Measurements from ENCODE around the gene PITPNM3.

The PITPNM3 gene

DNA sequence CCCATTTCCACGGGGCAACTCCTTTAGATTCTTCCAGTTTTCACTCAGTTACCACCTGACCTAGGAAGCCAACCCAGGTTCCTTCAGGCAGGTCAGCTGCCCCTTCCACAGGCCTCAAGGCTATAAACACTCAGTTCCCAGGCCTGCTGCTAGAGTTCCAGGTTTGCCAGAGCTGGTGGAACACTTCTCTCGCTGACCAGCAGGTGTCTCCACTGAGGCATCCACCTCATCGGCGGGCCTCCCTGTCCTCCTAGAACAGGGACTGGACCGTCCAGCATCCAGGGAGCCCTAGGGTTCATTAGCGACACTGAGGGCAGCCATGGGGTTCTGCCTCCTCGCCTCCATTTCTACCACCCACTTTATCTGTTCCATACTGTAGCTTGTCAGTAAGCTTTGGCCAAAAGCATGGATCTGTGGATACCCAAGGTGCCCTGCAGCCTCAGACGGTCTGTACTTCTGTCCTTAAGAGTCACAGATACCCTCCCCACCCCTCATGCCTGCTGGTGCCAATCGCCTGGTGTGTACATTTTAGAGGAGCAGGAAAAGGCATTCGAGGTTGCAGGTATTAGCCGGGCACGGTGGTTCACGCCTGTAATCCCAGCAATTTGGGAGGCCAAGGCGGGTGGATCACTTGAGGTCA lies 83.1 kb downstream of the PITPNM3 start:
- DNase-seq (peak; percentile 46), ATAC-seq (replicated peaks) (peak; percentile 71 to 72)
- Mint-ChIP-seq H3K4me1 (peaks cover 5 to 7% of the 10 kb centered on the region in 2 donors), H3K27ac (peak overlapping the region; percentile 47), H3K27me3 (peaks cover 13% of the 10 kb centered on the region in 2 donors), H3K4me3 (no peak overlapping the region), H3K36me3 (peaks cover 0 to 1% of the 10 kb centered on the region in 2 donors), H3K9me3 (no peaks in the 10 kb centered on the region)

- no peak for ATAC-seq (replicated peaks)
- Mint-ChIP-seq H3K27me3 (peaks cover 13% of the 10 kb centered on the region in 2 donors), H3K9me3 (no peaks in the 10 kb centered on the region), H3K27ac (no peak overlapping the region), H3K4me1 (peaks cover 5 to 7% of the 10 kb centered on the region in 2 donors), H3K4me3 (no peak overlapping the region), H3K36me3 (peaks cover 0 to 1% of the 10 kb centered on the region in 2 donors)
- no peak for DNase-seq
Observed at GRCh38 chr17:6472517-6472916, 83.8 kb downstream of the PITPNM3 start.

GRCh38 chr17:6471531-6472465 lies 84.6 kb downstream of the PITPNM3 start:
- Mint-ChIP-seq H3K4me1 (peaks cover 5 to 7% of the 10 kb centered on the region in 2 donors), H3K36me3 (peaks cover 0 to 1% of the 10 kb centered on the region in 2 donors), H3K9me3 (no peaks in the 10 kb centered on the region), H3K4me3 (no peak overlapping the region), H3K27me3 (peaks cover 13% of the 10 kb centered on the region in 2 donors), H3K27ac (no peak overlapping the region)
- ATAC-seq (replicated peaks) (no peak), DNase-seq (no peak)

DNA sequence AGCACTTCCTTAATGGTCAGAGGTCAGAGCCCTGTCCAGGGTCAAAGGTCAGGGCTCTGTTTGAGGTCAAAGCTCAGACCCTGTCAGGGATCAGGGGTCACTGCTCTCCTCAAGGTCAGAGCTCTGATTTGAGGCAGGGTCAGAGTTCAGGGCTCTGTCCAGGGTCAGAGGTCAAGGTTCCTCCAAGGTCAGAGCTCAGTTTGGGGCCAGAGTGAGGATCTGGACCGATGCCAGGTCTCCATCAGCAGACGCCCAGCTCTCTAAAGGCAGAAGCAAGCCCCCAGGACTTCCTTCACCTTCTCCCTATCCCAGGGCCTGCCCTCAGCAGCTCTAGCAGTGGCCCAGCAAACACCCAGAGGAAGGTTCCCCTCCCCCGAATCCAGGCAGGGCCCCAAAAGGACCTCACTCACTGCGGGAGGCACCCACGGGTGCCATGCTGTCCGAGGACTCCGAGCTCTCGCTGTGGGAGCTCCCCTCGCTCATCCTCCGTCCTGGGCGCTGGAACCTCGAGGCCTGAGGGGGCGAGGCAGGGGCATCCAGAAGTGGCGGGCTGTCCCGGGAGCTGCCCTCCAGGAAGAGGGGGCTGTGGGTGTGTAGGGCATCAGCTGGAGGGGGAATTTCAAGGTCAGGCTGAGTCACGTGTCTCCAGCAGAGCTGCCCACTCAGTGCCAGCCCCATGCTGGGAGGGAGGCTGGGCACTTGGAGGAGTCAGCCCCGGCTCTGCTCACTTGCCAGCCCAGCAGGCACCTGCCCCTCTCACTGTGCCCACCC lies 85.4 kb downstream of the PITPNM3 start:
- DNase-seq (no peak), ATAC-seq (replicated peaks) (no peak)
- Mint-ChIP-seq H3K27me3 (peaks cover 17 to 19% of the 10 kb centered on the region in 2 donors), H3K9me3 (no peaks in the 10 kb centered on the region), H3K27ac (no peak overlapping the region), H3K36me3 (peaks cover 0 to 1% of the 10 kb centered on the region in 2 donors), H3K4me1 (peaks cover 5 to 7% of the 10 kb centered on the region in 2 donors), H3K4me3 (no peak overlapping the region)

- Mint-ChIP-seq H3K27ac (no peak overlapping the region), H3K36me3 (peaks cover 0 to 1% of the 10 kb centered on the region in 2 donors), H3K4me1 (peaks cover 5 to 7% of the 10 kb centered on the region in 2 donors), H3K4me3 (no peak overlapping the region), H3K9me3 (no peaks in the 10 kb centered on the region), H3K27me3 (peaks cover 20 to 24% of the 10 kb centered on the region in 2 donors)
- no peak for ATAC-seq (replicated peaks)
- DNase-seq = no peak
Observed at GRCh38 chr17:6470146-6470718, 86.1 kb downstream of the PITPNM3 start.

GRCh38 chr17:6468051-6468790 lies 88.1 kb downstream of the PITPNM3 start:
- peaks cover 20 to 24% of the 10 kb centered on the region in 2 donors for H3K27me3 Mint-ChIP-seq
- DNase-seq (no peak), ATAC-seq (replicated peaks) (no peak)
- H3K9me3 Mint-ChIP-seq = no peaks in the 10 kb centered on the region
- H3K4me3 Mint-ChIP-seq = no peak overlapping the region
- H3K27ac Mint-ChIP-seq = no peak overlapping the region
- H3K36me3 Mint-ChIP-seq = peaks cover 0 to 1% of the 10 kb centered on the region in 2 donors
- peaks cover 2 to 5% of the 10 kb centered on the region in 2 donors for H3K4me1 Mint-ChIP-seq

GRCh38 chr17:6467567-6467966 lies 88.8 kb downstream of the PITPNM3 start:
- Mint-ChIP-seq H3K4me3 (no peak overlapping the region), H3K27me3 (peaks cover 20 to 24% of the 10 kb centered on the region in 2 donors), H3K27ac (no peak overlapping the region), H3K4me1 (no peaks in the 10 kb centered on the region), H3K36me3 (peaks cover 0 to 1% of the 10 kb centered on the region in 2 donors), H3K9me3 (no peaks in the 10 kb centered on the region)
- DNase-seq (no peak), ATAC-seq (replicated peaks) (no peak)

- Mint-ChIP-seq H3K9me3 (no peaks in the 10 kb centered on the region), H3K27me3 (peaks cover 20 to 24% of the 10 kb centered on the region in 2 donors), H3K4me3 (no peak overlapping the region), H3K36me3 (peaks cover 0 to 1% of the 10 kb centered on the region in 2 donors), H3K4me1 (peaks cover 11 to 14% of the 10 kb centered on the region in 2 donors), H3K27ac (no peak overlapping the region)
- ATAC-seq (replicated peaks) = no peak
- no peak for DNase-seq
Observed at GRCh38 chr17:6465206-6466003, 91.0 kb downstream of the PITPNM3 start.

- Mint-ChIP-seq H3K36me3 (peaks cover 0 to 1% of the 10 kb centered on the region in 2 donors), H3K9me3 (no peaks in the 10 kb centered on the region), H3K4me3 (no peak overlapping the region), H3K27ac (no peak overlapping the region), H3K4me1 (peaks cover 15 to 20% of the 10 kb centered on the region in 2 donors), H3K27me3 (peaks cover 19 to 23% of the 10 kb centered on the region in 2 donors)
- no peak for ATAC-seq (replicated peaks)
- no peak for DNase-seq
Observed at GRCh38 chr17:6464446-6465041, 91.8 kb downstream of the PITPNM3 start.

- ATAC-seq (replicated peaks) (no peak), DNase-seq (no peak)
- H3K27me3 Mint-ChIP-seq = peaks cover 12 to 16% of the 10 kb centered on the region in 2 donors
- H3K4me1 Mint-ChIP-seq = peaks cover 15 to 20% of the 10 kb centered on the region in 2 donors
- no peak overlapping the region for H3K27ac Mint-ChIP-seq
- H3K4me3 Mint-ChIP-seq = no peak overlapping the region
- H3K9me3 Mint-ChIP-seq = no peaks in the 10 kb centered on the region
- peaks cover 0 to 1% of the 10 kb centered on the region in 2 donors for H3K36me3 Mint-ChIP-seq
Observed at GRCh38 chr17:6463616-6464445, 92.5 kb downstream of the PITPNM3 start.

DNA sequence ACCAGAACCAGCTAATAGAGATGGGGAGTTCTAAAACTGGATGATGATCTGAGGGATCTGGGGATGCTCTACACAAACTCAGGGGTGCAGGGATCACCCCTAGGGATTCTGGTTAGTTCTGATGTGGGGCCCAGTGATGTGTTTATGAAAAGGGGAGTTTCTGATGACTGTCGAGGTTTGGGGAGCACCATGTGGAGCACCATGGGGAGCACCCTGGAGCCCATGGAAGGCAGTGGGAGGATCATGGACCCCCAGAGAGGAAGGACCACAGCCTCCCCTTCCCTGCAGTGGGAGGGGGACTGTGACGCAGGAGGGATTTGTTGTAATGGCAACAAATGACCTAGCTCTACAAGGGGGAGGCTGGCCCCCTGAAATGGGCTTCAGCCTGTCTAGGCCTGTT lies 93.7 kb downstream of the PITPNM3 start:
- H3K36me3 Mint-ChIP-seq = no peaks in the 10 kb centered on the region
- H3K9me3 Mint-ChIP-seq = no peaks in the 10 kb centered on the region
- ATAC-seq (replicated peaks) (no peak), DNase-seq (no peak)
- no peak overlapping the region for H3K4me3 Mint-ChIP-seq
- no peak overlapping the region for H3K27ac Mint-ChIP-seq
- peaks cover 8 to 11% of the 10 kb centered on the region in 2 donors for H3K27me3 Mint-ChIP-seq
- H3K4me1 Mint-ChIP-seq = peaks cover 15 to 20% of the 10 kb centered on the region in 2 donors
